ENCODE measurements around the gene CAGE1. TPM values are rescaled to one million over a fixed set of nuclear protein-coding genes. Genes with fewer than 3 reads are reported as not detected.

The CAGE1 gene
- total and polyA plus RNA-seq, 8 donors = 0.08 to 0.16 (median 0.10) TPM; not detected in 4

GRCh38 chr6:7314414-7314813 lies 75.1 kb downstream of the CAGE1 start:
- TF ChIP-seq CTCF (IDR thresholded peaks at IDR 0.05) = no peak
- no peaks in the 10 kb centered on the region for H3K27me3 ChIP-seq
- H3K36me3 ChIP-seq = peaks cover 0 to 6% of the 10 kb centered on the region in 2 donors
- no peak overlapping the region for H3K27ac ChIP-seq
- H3K9me3 ChIP-seq = no peaks in the 10 kb centered on the region
- ATAC-seq (no peak), DNase-seq (no peak)
- no peak overlapping the region for H3K4me3 ChIP-seq
- peaks cover 7 to 35% of the 10 kb centered on the region in 2 donors for H3K4me1 ChIP-seq
- intact Hi-C loops (cut with DNase I) = no loop called here

GRCh38 chr6:7313505-7314165 lies 75.9 kb downstream of the CAGE1 start:
- ATAC-seq = no peak
- H3K4me1 ChIP-seq = peaks cover 7 to 42% of the 10 kb centered on the region in 2 donors

GRCh38 chr6:7312616-7313504 lies 76.7 kb downstream of the CAGE1 start, which contains the start of gene SSR1:
SSR1 (minus strand) TSS chr6:7313199; CDS start chr6:7313120, 79 bp downstream.
- H3K27me3 ChIP-seq = no peaks in the 10 kb centered on the region
- peaks cover 7 to 49% of the 10 kb centered on the region in 2 donors for H3K4me1 ChIP-seq
- intact Hi-C loops (cut with DNase I) = no loop called here
- peak; percentile 100 for ATAC-seq
- DNase-seq = peak; percentile 95 to 100 (median 99)
- H3K36me3 ChIP-seq = peaks cover 0 to 21% of the 10 kb centered on the region in 2 donors
- no peak for TF ChIP-seq CTCF (IDR thresholded peaks at IDR 0.05)
- H3K4me3 ChIP-seq = peak within 1 kb of the TSS; percentile 89 to 97
- peak within 1 kb of the TSS; percentile 96 to 97 for H3K27ac ChIP-seq
- no peaks in the 10 kb centered on the region for H3K9me3 ChIP-seq

More at GRCh38 chr6:7313505-7314165, 75.9 kb downstream of the CAGE1 start:
- Histone ChIP-seq H3K27me3 (no peaks in the 10 kb centered on the region), H3K4me3 (peak overlapping the region; percentile 89 to 97), H3K9me3 (no peaks in the 10 kb centered on the region), H3K36me3 (peaks cover 0 to 14% of the 10 kb centered on the region in 2 donors), H3K27ac (peak overlapping the region; percentile 96 to 97)
- no peak for TF ChIP-seq CTCF (IDR thresholded peaks at IDR 0.05)
- intact Hi-C loops (cut with DNase I) = no loop called here
- DNase-seq = no peak

- Histone ChIP-seq H3K4me1 (peaks cover 7 to 53% of the 10 kb centered on the region in 2 donors), H3K9me3 (no peaks in the 10 kb centered on the region), H3K27me3 (no peaks in the 10 kb centered on the region), H3K4me3 (peak overlapping the region; percentile 89 to 97), H3K27ac (peak overlapping the region; percentile 96 to 97), H3K36me3 (peaks cover 0 to 29% of the 10 kb centered on the region in 2 donors)
- intact Hi-C loops (cut with DNase I) = no loop called here
- no peak for DNase-seq
- ATAC-seq = no peak
- TF ChIP-seq CTCF (IDR thresholded peaks at IDR 0.05) = no peak
These were observed 77.5 kb downstream of the CAGE1 start for GRCh38 chr6:7311917-7312615.
